ENCODE data around the gene TBC1D14.

Gene TBC1D14

DNA sequence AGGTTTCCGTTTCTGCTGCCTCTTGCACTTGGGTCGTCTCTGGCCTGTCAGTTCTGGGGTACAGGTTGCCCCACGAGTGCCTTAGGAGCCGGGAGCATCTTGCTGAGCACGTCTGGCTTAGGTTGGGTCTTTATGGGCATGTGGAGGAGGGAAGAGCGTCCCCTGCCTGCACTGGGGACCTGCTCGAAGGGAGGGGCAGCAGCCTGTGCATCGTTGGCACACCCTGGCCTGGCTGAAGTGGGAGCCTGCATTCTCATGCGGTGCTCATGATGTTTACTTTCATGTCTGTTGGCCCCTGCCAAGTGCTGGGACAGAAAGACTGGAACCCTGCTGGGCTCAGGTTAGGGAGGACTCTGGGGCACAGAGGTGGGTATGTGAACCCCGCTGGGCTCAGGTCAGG lies 109.7 kb downstream of the TBC1D14 start:
- in situ Hi-C loops (cut with MboI; ENCODE audit: low pct_unique_long_range_greater_than_20kb, low sequenced_read_pairs, unreplicated experiment), result no loop called here
- no peak for DNase-seq (ENCODE audit: low spot score)
- TF ChIP-seq CTCF (IDR thresholded peaks at IDR 0.05; ENCODE audit: extremely low read depth, insufficient read depth, missing control alignments), result no peak

DNA sequence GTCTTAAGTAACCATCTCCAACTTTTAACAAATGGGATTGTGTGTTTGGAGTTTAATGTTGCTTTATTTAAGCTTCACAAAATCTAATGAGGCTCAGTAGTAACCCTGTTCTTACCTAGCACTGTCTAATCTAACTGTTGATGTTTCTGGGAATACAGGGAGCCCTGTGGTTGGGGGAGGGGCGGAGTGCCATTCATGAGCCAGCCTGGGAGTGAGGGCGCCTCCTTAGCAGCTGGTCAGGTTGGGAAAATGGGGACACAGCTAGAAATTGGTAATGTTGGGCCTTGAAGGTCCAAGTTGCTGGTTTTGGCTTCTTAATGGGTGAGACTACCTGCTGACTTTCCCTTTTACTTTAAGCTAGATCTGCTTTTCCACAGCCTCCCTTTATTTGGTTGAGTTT lies 110.7 kb downstream of the TBC1D14 start:
- in situ Hi-C loops (cut with MboI; ENCODE audit: low pct_unique_long_range_greater_than_20kb, low sequenced_read_pairs, unreplicated experiment), result no loop called here
- no peak for DNase-seq (ENCODE audit: low spot score)

DNA sequence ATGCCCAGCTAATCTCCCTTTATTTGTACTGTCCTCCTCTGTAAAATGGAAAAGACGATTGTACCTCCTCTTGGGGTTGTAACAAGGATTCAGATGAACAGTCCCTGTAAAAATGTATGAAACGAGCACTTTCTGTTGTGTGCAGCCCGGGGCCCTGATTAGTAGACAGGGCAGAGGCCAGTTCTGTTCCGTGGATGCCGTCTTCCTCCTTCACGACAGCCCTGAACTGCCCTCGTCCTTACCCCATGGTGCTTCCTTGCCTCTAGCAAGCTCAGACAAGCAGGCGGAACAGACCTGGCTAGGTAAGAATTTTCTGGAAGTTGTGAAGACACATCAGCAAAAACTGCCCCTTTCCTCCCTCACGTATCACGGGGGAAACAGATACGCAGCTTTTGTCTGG lies 111.2 kb downstream of the TBC1D14 start:
- in situ Hi-C loops (cut with MboI; ENCODE audit: low pct_unique_long_range_greater_than_20kb, low sequenced_read_pairs, unreplicated experiment), result no loop called here
- no peak for DNase-seq (ENCODE audit: low spot score)
- TF ChIP-seq CTCF (IDR thresholded peaks at IDR 0.05; ENCODE audit: extremely low read depth, insufficient read depth, missing control alignments), result no peak

More for the DNA sequence above, 110.7 kb downstream of the TBC1D14 start:
- TF ChIP-seq CTCF (IDR thresholded peaks at IDR 0.05; ENCODE audit: extremely low read depth, insufficient read depth, missing control alignments), result no peak

DNA sequence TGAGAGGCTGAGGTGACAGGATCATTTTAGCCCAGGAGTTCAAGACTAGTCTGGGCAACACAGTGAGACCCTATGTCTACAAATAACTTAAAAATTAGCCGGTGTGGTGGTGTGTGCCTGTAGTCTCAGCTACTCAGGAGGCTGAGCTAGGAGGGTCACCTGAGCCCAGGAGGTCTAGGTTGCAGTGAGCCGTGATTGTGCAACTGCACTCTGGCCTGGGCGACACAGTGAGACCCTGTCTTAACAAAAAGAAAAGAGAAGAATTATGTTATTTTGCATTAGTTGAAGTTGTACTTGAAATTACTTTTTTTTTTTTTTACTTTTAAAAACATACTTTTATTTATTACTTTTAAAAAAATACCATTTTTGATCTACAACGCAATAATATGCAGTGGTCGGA lies 111.7 kb downstream of the TBC1D14 start:
- in situ Hi-C loops (cut with MboI; ENCODE audit: low pct_unique_long_range_greater_than_20kb, low sequenced_read_pairs, unreplicated experiment), result no loop called here
- no peak for TF ChIP-seq CTCF (IDR thresholded peaks at IDR 0.05; ENCODE audit: extremely low read depth, insufficient read depth, missing control alignments)
- no peak for DNase-seq (ENCODE audit: low spot score)

GRCh38 chr4:7021930-7022664 lies 112.5 kb downstream of the TBC1D14 start:
- in situ Hi-C loops (cut with MboI; ENCODE audit: low pct_unique_long_range_greater_than_20kb, low sequenced_read_pairs, unreplicated experiment), result no loop called here
- no peak for TF ChIP-seq CTCF (IDR thresholded peaks at IDR 0.05; ENCODE audit: extremely low read depth, insufficient read depth, missing control alignments)
- DNase-seq (ENCODE audit: low spot score), result no peak

GRCh38 chr4:7023486-7023885 lies 113.9 kb downstream of the TBC1D14 start:
- in situ Hi-C loops (cut with MboI; ENCODE audit: low pct_unique_long_range_greater_than_20kb, low sequenced_read_pairs, unreplicated experiment), result no loop called here
- no peak for DNase-seq (ENCODE audit: low spot score)
- TF ChIP-seq CTCF (IDR thresholded peaks at IDR 0.05; ENCODE audit: extremely low read depth, insufficient read depth, missing control alignments), result no peak
